HepG2 (cell line): ENCODE measurements around the gene GAL3ST2. TPM values are rescaled to one million over a fixed set of nuclear protein-coding genes. Genes with fewer than 3 reads are reported as not detected.

ENCODE experiments used
- HNRNPLL ChIP-seq: fragments of 200-400 bp; formaldehyde crosslinking; IDR thresholded peaks from 2 replicates; pipeline ENCODE4 v1.6.1; 2017; ENCODE audit warnings: mild to moderate bottlenecking, low read depth, low read length; ENCODE audit not compliant: poor library complexity, severe bottlenecking
- TMF1 ChIP-seq: sonication (generic); formaldehyde crosslinking; IDR thresholded peaks from 2 replicates; pipeline ENCODE4 v1.8.1; 2022; ENCODE audit warnings: low read depth, missing genetic modification reagents
- polyA plus RNA-seq, 8 experiments: library from polyadenylated mRNA; depleted of rRNA in 3 of 8; stranded (reverse) in 7 of 8; unstranded in 1 of 8; fragments of >200 nt; fragmentation: Illumina TruSeq in 4 of 8; extraction: Trizol in 4 of 8; gene quantifications; 2 replicates each; pipeline versions ENCODE4 v1.2.1 to v1.2.3, GENCODE V29; 2011 to 2016; ENCODE audit warnings: low read depth in 4 of 8, missing spikeins in 1 of 8, mixed read lengths in 1 of 8; ENCODE audit not compliant: insufficient read depth in 1 of 8
- total RNA-seq, 5 experiments: library from RNA; depleted of rRNA; stranded (reverse); fragments of >200 nt; fragmentation: Illumina TruSeq; extraction: Trizol; gene quantifications; 2 replicates each; pipeline ENCODE4 v1.2.3, GENCODE V29; 2016; ENCODE audit warnings: low read depth in 1 of 5
- TF ChIP-seq, protein P1 (sequence below): sonication (generic); formaldehyde crosslinking; IDR thresholded peaks from one replicate; pipeline ENCODE4 v1.5.1; 2020; ENCODE audit warnings: mild to moderate bottlenecking, missing genetic modification reagents; ENCODE audit errors: not compliant biosample characterization
- TF ChIP-seq, protein P2 (sequence below): sonication (generic); formaldehyde crosslinking; IDR thresholded peaks from 2 replicates; pipeline ENCODE4 v1.5.1; 2020; ENCODE audit warnings: missing genetic modification reagents, mild to moderate bottlenecking, borderline replicate concordance

The GAL3ST2 gene
- total and polyA plus RNA-seq, 2 of the 13 experiments (the other 11 are each of a cell fraction or from before 2014, with no cell fraction given), result 0.17 to 0.20 TPM

DNA sequence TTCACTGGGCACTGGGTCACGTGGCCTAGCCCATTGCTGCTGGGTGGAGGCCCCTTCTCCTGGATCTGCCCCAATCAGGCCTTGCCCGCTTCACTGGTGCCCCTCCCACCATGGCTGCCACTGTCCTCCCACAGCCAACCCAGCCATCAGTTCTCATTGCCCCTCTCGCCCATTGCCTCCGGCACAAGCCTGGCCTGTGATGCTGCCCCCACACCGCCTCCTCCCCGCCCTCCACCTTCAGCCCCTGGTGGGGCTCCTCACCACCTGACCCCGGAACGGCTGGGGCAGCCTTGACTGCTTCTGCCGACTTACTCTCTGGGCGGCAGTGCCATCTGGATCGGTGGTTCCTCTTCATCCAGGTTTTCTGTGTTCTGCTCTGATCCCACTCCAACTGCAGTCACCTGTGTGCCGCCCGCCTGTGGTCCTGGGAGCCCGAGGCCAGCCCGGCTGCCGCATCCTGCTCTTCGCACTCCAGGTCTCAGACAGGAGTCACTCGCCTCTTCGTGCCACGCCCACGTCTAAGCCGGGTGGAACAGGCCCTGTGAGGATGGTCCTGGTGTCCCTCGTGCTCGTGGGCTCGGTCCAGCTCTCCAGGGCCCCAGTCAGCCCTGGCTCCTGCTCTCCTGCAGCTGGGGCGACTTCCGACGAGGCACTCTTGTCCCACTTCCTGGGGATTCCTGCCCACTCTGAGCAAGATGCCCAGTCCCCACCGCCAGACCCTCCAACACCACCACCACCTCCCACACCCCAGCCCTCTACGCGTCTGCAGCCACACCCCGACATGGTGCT, 28.0 kb upstream of the GAL3ST2 start (continued):
- TF ChIP-seq, protein P1, sequence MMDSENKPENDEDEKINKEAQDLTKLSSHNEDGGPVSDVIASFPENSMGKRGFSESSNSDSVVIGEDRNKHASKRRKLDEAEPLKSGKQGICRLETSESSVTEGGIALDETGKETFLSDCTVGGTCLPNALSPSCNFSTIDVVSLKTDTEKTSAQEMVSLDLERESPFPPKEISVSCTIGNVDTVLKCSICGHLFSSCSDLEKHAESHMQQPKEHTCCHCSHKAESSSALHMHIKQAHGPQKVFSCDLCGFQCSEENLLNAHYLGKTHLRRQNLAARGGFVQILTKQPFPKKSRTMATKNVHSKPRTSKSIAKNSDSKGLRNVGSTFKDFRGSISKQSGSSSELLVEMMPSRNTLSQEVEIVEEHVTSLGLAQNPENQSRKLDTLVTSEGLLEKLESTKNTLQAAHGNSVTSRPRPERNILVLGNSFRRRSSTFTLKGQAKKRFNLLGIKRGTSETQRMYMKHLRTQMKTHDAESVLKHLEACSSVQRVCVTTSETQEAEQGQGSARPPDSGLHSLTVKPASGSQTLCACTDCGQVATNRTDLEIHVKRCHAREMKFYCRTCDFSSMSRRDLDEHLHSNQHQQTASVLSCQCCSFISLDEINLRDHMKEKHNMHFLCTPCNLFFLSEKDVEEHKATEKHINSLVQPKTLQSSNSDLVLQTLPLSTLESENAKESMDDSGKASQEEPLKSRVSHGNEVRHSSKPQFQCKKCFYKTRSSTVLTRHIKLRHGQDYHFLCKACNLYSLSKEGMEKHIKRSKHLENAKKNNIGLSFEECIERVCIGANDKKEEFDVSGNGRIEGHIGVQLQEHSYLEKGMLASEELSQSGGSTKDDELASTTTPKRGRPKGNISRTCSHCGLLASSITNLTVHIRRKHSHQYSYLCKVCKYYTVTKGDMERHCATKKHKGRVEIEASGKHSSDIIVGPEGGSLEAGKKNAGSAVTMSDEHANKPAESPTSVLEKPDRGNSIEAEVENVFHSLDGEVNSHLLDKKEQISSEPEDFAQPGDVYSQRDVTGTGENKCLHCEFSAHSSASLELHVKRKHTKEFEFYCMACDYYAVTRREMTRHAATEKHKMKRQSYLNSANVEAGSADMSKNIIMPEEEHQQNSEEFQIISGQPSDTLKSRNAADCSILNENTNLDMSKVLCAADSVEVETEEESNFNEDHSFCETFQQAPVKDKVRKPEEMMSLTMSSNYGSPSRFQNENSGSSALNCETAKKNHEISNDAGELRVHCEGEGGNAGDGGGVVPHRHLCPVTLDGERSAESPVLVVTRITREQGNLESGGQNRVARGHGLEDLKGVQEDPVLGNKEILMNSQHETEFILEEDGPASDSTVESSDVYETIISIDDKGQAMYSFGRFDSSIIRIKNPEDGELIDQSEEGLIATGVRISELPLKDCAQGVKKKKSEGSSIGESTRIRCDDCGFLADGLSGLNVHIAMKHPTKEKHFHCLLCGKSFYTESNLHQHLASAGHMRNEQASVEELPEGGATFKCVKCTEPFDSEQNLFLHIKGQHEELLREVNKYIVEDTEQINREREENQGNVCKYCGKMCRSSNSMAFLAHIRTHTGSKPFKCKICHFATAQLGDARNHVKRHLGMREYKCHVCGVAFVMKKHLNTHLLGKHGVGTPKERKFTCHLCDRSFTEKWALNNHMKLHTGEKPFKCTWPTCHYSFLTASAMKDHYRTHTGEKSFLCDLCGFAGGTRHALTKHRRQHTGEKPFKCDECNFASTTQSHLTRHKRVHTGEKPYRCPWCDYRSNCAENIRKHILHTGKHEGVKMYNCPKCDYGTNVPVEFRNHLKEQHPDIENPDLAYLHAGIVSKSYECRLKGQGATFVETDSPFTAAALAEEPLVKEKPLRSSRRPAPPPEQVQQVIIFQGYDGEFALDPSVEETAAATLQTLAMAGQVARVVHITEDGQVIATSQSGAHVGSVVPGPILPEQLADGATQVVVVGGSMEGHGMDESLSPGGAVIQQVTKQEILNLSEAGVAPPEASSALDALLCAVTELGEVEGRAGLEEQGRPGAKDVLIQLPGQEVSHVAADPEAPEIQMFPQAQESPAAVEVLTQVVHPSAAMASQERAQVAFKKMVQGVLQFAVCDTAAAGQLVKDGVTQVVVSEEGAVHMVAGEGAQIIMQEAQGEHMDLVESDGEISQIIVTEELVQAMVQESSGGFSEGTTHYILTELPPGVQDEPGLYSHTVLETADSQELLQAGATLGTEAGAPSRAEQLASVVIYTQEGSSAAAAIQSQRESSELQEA (CRISPR knock-in tag), result no peak
- TF ChIP-seq, protein P2, sequence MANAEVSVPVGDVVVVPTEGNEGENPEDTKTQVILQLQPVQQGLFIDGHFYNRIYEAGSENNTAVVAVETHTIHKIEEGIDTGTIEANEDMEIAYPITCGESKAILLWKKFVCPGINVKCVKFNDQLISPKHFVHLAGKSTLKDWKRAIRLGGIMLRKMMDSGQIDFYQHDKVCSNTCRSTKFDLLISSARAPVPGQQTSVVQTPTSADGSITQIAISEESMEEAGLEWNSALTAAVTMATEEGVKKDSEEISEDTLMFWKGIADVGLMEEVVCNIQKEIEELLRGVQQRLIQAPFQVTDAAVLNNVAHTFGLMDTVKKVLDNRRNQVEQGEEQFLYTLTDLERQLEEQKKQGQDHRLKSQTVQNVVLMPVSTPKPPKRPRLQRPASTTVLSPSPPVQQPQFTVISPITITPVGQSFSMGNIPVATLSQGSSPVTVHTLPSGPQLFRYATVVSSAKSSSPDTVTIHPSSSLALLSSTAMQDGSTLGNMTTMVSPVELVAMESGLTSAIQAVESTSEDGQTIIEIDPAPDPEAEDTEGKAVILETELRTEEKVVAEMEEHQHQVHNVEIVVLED (CRISPR knock-in tag), result no peak
- TF ChIP-seq HNRNPLL, result no peak
- TF ChIP-seq TMF1 (CRISPR knock-in tag), result no peak
